Suprapubic skin (tissue), 4 donors: ENCODE results near the gene GHITM. TPM values are rescaled to one million over a fixed set of nuclear protein-coding genes. Genes with fewer than 3 reads are reported as not detected.

Experiments
- DNase-seq, 2 donors: peaks; one replicate each; pipeline ENCODE4 v3.0.0-alpha.2; 2019; ENCODE audit warnings: low spot score in 2 of 2
- H3K27ac ChIP-seq: fragments of 200-600 bp; sonication (generic); one replicate; pipeline ENCODE4 v1.5.1; 2019
- H3K27me3 ChIP-seq: fragments of 200-600 bp; sonication (generic); one replicate; pipeline ENCODE4 v1.5.1; 2019
- H3K36me3 ChIP-seq: fragments of 200-600 bp; sonication (generic); one replicate; pipeline ENCODE4 v1.5.1; 2019
- H3K4me1 ChIP-seq: fragments of 200-600 bp; sonication (generic); one replicate; pipeline ENCODE4 v1.5.1; 2019
- H3K4me3 ChIP-seq: fragments of 200-600 bp; sonication (generic); one replicate; pipeline ENCODE4 v1.5.1; 2019; ENCODE audit warnings: mild to moderate bottlenecking
- H3K9me3 ChIP-seq: fragments of 200-600 bp; sonication (generic); one replicate; pipeline ENCODE4 v1.5.1; 2019
- EP300 ChIP-seq: sonication (generic); formaldehyde crosslinking; IDR thresholded peaks from one replicate; pipeline ENCODE4 v1.6.1; 2017; ENCODE audit warnings: antibody characterized with exemption
- POLR2A ChIP-seq, 2 donors: fragments of 450-650 bp; IDR thresholded peaks; one replicate each; pipeline ENCODE4 v1.6.1; 2017; ENCODE audit warnings: antibody characterized with exemption in 2 of 2, mild to moderate bottlenecking in 2 of 2, moderate library complexity in 2 of 2
- POLR2AphosphoS5 ChIP-seq, 3 donors: sonication (generic); formaldehyde crosslinking; IDR thresholded peaks; one replicate each; pipeline ENCODE4 v1.6.1; 2017; ENCODE audit warnings: antibody characterized with exemption in 3 of 3
- WGBS: methylation state at CpG from one replicate; pipeline ENCODE4 v1.1.5; 2018; 5-methylcytosine and 5-hydroxymethylcytosine counted together
- total RNA-seq, 4 donors: library from RNA; depleted of rRNA; stranded (reverse); fragments of >200 nt; gene quantifications; one replicate each; pipeline ENCODE4 v1.1.0, GENCODE V29; 2016
- TF ChIP-seq, protein P1 (sequence below), 2 donors: fragments of 200-600 bp in 1 of 2; fragments of 450-650 bp in 1 of 2; sonication (generic) in 1 of 2; IDR thresholded peaks; one replicate each; pipeline ENCODE4 v1.5.1; 2016 to 2019; ENCODE audit warnings: antibody characterized with exemption in 2 of 2, mild to moderate bottlenecking in 1 of 2, moderate library complexity in 1 of 2

GHITM gene
- total RNA-seq, 4 donors from 2014 or later, result 91.2 to 132 (median 125) TPM

DNA sequence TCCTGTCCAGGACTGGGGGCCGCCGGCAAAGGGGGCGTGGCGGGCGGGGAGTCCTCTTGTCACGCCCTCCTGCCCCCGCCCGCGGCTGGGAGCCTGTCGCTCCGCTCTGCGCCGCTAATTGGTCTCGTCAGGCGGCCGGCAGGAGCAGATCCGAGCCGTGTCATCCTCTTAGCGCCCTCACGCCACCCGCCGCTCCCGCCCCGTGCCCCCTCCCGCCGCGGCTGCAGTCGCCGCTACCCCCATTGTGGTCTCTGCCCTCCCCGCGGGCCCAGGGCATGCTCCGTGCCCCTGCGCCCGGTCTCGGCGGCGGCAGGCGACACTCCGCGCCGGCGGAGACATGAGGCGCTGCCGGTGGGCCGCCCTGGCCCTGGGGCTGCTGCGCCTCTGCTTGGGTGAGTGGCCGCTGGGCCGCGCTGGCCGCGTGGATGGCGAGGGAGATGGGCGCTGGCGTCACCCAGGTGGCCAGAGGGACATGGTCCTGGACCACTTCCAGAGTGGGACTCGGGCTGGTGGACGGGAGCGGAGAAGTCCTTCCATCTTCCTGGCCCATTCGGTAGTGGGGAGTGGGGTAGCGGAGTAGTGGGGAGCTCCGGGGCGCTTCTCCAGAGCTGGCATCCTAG is 55.2 kb downstream of the GHITM start, which contains the start of gene CDHR1:
CDHR1 (plus strand) TSS at position 114 of the 620 bp plus-strand sequence; CDS start at position 338, 224 bp downstream.
- 0% methylated on average over 12 of the region's 61 CpGs for WGBS
- Histone ChIP-seq H3K9me3 (no peaks in the 10 kb centered on the region), H3K27me3 (peaks cover 30% of the 10 kb centered on the region), H3K4me1 (peaks cover 49% of the 10 kb centered on the region), H3K27ac (peak within 1 kb of the TSS; percentile 10), H3K4me3 (peak within 1 kb of the TSS; percentile 52), H3K36me3 (no peaks in the 10 kb centered on the region)
- TF ChIP-seq POLR2A (IDR thresholded peaks at IDR 0.05), result no peak
- no peak for TF ChIP-seq POLR2AphosphoS5 (IDR thresholded peaks at IDR 0.05)
- no peak for TF ChIP-seq EP300
- TF ChIP-seq, protein P1, sequence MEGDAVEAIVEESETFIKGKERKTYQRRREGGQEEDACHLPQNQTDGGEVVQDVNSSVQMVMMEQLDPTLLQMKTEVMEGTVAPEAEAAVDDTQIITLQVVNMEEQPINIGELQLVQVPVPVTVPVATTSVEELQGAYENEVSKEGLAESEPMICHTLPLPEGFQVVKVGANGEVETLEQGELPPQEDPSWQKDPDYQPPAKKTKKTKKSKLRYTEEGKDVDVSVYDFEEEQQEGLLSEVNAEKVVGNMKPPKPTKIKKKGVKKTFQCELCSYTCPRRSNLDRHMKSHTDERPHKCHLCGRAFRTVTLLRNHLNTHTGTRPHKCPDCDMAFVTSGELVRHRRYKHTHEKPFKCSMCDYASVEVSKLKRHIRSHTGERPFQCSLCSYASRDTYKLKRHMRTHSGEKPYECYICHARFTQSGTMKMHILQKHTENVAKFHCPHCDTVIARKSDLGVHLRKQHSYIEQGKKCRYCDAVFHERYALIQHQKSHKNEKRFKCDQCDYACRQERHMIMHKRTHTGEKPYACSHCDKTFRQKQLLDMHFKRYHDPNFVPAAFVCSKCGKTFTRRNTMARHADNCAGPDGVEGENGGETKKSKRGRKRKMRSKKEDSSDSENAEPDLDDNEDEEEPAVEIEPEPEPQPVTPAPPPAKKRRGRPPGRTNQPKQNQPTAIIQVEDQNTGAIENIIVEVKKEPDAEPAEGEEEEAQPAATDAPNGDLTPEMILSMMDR (IDR thresholded peaks at IDR 0.05), result no peak
- peak in 1 of 2 donors; percentile 62 for DNase-seq

DNA sequence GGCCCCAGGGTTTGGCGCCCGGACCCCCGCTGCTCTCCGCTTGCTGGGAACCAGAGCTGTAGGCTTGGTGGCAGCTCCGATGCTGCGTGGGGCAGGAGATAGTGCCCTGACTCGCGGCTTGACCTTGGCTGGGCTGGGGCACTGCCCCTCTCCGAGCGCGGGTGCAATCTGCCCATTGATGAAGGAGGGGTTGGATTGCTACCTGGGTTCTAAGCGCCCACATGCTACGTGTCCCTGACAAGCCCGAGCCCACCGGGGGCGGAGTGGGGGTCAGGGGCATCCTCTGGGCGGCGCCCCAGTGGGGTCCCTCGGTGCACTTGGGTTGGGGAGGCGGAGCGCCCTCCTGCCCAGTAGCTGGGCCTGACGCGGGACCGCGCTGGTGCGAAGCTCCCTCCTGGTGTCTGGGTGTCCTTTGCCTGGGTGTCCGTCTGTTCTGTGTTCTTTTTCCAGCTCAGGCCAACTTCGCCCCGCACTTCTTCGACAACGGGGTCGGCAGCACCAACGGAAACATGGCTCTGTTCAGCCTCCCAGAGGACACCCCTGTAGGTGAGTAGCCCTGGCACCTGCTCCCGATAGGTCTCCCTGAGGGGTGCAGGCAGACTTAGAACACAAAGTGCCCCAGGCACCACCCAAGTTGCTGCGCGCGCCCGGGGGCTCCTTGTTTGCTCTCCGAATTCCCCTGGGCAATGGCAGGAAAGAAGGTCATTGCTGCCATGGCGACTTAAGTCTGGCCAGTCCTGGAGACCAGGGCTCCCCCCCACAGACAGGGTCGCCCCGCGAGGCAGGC is 55.9 kb downstream of the GHITM start:
- Histone ChIP-seq H3K9me3 (no peaks in the 10 kb centered on the region), H3K27me3 (peaks cover 30% of the 10 kb centered on the region), H3K36me3 (no peaks in the 10 kb centered on the region), H3K27ac (peak overlapping the region; percentile 10), H3K4me3 (peak overlapping the region; percentile 52), H3K4me1 (peaks cover 49% of the 10 kb centered on the region)
- no peak for TF ChIP-seq POLR2AphosphoS5 (IDR thresholded peaks at IDR 0.05)
- TF ChIP-seq, protein P1 (IDR thresholded peaks at IDR 0.05), result no peak
- no peak for TF ChIP-seq POLR2A (IDR thresholded peaks at IDR 0.05)
- TF ChIP-seq EP300, result no peak
- WGBS, result 13% methylated on average over 23 of the region's 43 CpGs
- DNase-seq, result peak in 1 of 2 donors; percentile 59

- DNase-seq, result no peak
- Histone ChIP-seq H3K9me3 (no peaks in the 10 kb centered on the region), H3K4me1 (peaks cover 46% of the 10 kb centered on the region), H3K27me3 (peaks cover 30% of the 10 kb centered on the region), H3K27ac (no peak overlapping the region), H3K36me3 (no peaks in the 10 kb centered on the region), H3K4me3 (no peak overlapping the region)
- TF ChIP-seq POLR2A (IDR thresholded peaks at IDR 0.05) (no peak), EP300 (no peak), POLR2AphosphoS5 (IDR thresholded peaks at IDR 0.05) (no peak)
- TF ChIP-seq, protein P1 (IDR thresholded peaks at IDR 0.05), result no peak
- WGBS, result 35% methylated on average over 4 of the region's 4 CpGs
Observed at GRCh38 chr10:84196083-84196482, 56.8 kb downstream of the GHITM start.

GRCh38 chr10:84196941-84197340 is 57.6 kb downstream of the GHITM start:
- no peak overlapping the region for H3K4me3 ChIP-seq
- H3K27ac ChIP-seq, result no peak overlapping the region
- no peak for DNase-seq
- no peaks in the 10 kb centered on the region for H3K36me3 ChIP-seq
- no peaks in the 10 kb centered on the region for H3K9me3 ChIP-seq
- no peak for TF ChIP-seq POLR2A (IDR thresholded peaks at IDR 0.05)
- TF ChIP-seq, protein P1 (IDR thresholded peaks at IDR 0.05), result no peak
- no peak for TF ChIP-seq EP300
- TF ChIP-seq POLR2AphosphoS5 (IDR thresholded peaks at IDR 0.05), result no peak
- peaks cover 42% of the 10 kb centered on the region for H3K4me1 ChIP-seq
- H3K27me3 ChIP-seq, result peaks cover 30% of the 10 kb centered on the region
- WGBS, result 54% methylated on average over 5 of the region's 5 CpGs

DNA sequence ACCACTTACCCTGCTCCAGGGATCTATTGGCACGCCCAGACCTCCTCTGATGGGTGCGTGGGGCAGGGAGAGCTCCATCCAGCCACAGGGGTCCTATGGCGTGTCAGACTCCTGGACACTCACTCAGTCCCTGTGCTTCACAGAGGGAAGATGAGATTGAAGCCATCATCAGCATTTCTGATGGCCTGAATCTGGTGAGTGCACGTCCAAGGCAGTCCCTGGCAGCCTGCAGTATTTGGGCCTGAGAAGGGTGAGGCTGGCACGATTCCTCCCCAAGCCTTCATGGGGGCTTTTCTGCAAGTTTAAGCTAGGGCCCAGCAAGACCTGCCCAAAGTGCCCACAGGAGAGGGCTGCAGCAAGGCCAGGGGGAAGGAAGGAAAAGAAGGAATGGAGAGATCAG is 58.3 kb downstream of the GHITM start:
- TF ChIP-seq POLR2AphosphoS5 (IDR thresholded peaks at IDR 0.05) (no peak), EP300 (no peak), POLR2A (IDR thresholded peaks at IDR 0.05) (no peak)
- TF ChIP-seq, protein P1 (IDR thresholded peaks at IDR 0.05), result no peak
- 69% methylated on average over 3 of the region's 5 CpGs for WGBS
- H3K4me3 ChIP-seq, result no peak overlapping the region

More for the DNA sequence above, 58.3 kb downstream of the GHITM start:
- Histone ChIP-seq H3K36me3 (no peaks in the 10 kb centered on the region), H3K27ac (no peak overlapping the region), H3K4me1 (peaks cover 40% of the 10 kb centered on the region), H3K9me3 (no peaks in the 10 kb centered on the region), H3K27me3 (peaks cover 30% of the 10 kb centered on the region)
- DNase-seq, result no peak
